G401 (cell line): ENCODE measurements around the gene STARD7. TPM values are rescaled to one million over a fixed set of nuclear protein-coding genes. Genes with fewer than 3 reads are reported as not detected.
"Not testable (repeated sequence)": the region's sequence is repeated elsewhere in the genome, so short reads cannot be mapped to it uniquely, and the experiment has no call there.

Experiments used
- DNase-seq: peaks from one replicate; pipeline ENCODE4 v3.0.0-alpha.2; 2015; ENCODE audit warnings: low spot score
- in situ Hi-C: cut with HindIII; loops from 2 replicates; pipeline ENCODE4 v1.10.0; 2016; ENCODE audit warnings: low sequenced_read_pairs, mixed read lengths
- total RNA-seq: library from RNA; depleted of rRNA; stranded (reverse); fragments of >200 nt; shearing (Covaris generic); gene quantifications from 2 replicates; pipeline ENCODE4 v1.2.3, GENCODE V29; 2014; rRNA removed

STARD7 gene, protein sequence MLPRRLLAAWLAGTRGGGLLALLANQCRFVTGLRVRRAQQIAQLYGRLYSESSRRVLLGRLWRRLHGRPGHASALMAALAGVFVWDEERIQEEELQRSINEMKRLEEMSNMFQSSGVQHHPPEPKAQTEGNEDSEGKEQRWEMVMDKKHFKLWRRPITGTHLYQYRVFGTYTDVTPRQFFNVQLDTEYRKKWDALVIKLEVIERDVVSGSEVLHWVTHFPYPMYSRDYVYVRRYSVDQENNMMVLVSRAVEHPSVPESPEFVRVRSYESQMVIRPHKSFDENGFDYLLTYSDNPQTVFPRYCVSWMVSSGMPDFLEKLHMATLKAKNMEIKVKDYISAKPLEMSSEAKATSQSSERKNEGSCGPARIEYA
- total RNA-seq = 117 and 144 TPM in 2 replicates

DNA sequence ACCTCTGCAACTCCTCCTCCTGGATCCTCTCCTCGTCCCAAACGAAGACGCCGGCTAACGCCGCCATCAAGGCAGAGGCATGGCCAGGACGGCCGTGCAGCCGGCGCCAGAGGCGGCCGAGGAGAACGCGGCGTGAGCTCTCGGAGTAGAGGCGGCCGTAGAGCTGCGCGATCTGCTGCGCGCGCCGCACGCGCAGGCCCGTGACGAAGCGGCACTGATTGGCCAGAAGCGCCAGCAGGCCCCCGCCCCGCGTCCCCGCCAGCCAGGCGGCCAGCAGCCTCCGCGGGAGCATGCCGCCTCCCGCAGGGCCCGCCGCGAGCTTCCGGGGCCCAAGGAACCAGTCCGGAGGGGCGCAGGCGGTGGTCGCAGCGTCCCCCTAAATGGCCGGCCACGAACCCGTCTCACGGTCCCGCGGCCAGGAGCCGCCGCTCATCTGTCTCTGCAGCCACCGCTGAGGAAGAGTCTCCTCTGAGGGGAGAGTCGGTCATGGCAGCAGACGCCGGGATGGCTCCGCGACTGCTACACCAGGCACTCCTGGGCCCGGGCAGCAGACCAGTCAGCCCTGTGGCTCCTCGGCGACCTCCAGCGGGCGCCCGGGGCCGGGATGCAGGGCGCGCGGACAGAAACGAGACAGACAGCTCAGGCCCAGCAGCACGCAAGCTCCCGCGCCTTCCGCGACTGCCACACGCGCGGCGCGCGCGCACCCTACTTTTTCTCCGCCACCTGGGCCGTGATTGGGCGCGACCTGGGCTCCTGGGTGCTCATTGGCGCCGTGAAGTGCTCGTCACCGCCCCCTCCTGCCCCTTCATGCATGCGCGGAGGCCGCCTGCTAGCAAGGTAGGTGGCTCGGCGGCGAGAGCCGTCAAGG, at the start of gene STARD7:
Gene STARD7, minus strand, starts transcription at position 685 of the 868 bp plus-strand sequence. Its CDS starts 393 bp downstream, at position 292.
- peak; percentile 97 for DNase-seq
- in situ Hi-C loops = no loop called here

DNA sequence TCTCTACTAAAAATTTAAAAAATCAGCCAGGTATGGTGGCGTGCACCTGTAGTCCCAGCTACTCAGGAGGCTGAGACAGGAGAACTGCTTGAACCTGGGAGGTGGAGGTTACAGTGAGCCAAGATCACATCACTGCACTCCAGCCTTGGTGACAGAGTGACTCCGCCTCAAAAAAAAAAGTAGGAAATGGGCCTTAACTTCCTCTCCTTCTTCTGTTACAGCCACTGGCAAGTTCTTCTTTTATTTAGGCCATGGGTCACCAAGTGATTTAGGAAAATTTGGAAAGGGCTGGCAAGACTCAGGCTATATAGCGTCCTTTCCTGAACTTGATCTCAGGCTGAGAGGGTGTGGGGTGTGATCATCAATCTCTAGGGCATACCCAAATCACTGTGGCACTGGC, 49.1 kb upstream of the STARD7 start:
- DNase-seq, in situ Hi-C loops: not testable (repeated sequence)

DNA sequence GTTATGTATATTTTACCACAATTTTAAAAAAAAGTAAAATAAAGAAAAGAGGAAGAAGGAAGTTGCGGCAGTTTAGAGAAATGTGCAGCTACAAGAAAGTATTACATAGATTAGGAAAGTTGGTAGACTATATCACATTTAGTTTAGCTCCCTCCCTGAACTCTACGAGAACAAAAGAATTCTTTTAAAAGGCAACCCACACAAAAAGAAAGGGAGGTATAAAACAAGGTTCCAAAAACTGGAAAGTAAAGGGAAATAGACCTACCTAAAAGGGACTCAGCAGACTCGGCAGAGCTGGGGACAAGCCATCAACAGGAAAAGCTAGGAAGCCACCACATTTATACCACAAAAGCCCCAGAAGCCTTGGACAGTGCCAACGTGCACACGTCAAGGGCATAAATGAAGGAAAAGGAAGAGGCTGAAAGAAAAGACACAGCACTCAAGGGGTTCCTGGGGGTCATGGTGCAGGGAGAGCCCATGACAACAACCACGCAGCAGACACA, 48.0 kb upstream of the STARD7 start:
- no peak for DNase-seq
- in situ Hi-C loops = no loop called here

DNA sequence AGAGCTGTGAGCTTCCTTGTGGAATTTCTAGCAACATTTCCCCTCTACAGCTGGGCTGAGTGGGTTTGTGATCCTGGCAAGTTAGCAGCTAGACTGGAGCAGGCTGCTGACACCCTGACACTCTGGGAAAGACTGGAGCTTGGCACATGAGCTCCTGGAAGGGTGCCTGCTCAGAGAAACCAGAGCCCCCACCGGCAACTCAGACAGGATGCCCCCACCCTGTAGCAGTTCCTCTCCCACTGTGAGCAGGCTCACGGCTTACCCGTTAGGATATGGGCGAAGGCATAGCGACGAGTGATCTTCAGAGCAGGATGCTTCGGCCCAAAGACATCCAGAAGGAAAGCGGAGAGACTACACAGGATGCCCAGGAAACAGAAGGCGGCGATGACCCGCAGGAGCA, 45.9 kb upstream of the STARD7 start:
- peak; percentile 42 for DNase-seq
- in situ Hi-C loops = no loop called here

DNA sequence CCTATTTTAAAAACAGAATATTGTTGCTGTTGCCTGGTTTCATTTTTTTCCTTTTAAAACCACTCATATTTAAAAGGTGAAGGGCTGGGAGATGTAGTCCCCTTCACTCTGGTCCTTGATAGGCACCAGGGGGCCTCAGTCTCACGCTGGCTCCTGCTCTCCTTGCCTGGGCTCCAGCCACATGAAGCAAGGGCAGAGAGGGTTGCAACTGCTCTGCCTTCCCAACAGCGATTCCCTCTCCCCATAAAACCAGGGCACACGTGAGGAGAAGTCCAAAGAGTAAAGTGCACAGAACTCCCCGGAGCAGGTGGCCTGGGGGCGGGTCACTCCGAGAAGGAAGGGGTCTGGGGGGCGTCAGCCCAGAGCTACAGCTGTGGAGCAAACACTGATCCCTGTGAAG, 44.4 kb upstream of the STARD7 start:
- DNase-seq = no peak
- in situ Hi-C loops = no loop called here

DNA sequence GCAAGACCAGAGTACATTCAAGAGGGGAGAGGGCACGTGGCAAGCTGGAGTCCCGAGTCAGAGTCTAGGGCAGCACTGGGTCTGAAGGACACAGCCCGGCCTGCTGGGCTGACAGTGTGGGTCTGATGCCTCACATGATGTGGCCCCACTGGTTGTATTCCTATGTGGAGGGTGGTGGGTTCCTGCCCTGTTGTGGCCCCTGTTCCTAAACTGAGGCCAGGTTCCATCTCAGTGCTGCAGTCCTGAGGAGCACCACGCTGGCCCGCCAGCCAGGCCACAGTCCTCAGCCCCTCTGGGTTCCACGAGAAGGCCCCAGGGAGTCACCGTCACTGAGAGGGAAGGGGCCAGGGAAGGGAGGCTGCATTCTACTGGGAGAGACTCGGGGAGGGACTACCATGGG, 43.9 kb upstream of the STARD7 start:
- in situ Hi-C loops = no loop called here
- no peak for DNase-seq

DNA sequence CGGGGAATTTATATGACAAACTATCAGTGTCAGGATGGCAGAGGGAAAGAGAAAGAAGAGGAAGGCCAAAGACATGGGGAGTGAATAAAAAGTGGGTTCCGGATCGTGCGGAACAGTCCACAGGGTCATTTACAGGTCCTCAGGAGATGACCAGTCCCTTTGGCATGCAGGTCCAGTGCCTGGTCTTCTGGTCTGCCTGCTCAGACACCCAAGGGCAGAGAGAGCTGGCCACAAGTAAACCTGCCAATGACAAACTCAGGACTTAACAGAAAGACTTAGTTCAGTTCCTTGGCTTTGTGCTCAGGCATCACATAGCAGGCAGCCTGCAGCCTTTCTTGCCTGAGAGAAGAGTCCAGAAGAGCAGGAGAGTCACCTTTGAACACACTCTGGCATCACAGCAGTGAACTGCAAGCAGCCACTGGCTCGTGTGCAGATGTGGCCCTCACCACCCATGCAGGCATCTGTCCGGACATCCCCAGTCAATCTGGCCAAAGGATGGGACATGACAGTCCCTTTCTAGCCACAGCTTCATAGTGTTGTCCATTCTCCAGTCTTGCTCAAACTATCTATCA, 43.2 kb upstream of the STARD7 start:
- in situ Hi-C loops = no loop called here
- DNase-seq = peak; percentile 70

DNA sequence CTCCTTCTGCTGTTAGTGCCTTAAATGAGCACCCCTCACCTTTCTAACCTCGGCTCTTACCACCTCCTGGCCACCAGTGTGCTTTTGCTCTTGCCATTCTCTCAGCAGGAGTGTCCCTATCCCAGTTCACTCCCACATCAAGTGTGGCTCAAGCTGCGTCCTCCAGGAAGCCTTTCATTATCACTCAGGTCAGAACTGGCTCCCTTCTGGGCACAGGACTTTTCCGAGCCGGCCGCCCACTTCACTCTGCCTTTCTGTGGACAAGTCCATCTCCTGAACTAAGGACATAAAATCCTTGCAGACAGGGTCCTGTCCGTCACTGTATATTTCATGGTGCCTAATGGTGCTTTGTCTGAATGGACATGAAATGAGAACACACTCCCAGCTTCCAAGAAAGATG, 41.6 kb upstream of the STARD7 start:
- in situ Hi-C loops = no loop called here

DNA sequence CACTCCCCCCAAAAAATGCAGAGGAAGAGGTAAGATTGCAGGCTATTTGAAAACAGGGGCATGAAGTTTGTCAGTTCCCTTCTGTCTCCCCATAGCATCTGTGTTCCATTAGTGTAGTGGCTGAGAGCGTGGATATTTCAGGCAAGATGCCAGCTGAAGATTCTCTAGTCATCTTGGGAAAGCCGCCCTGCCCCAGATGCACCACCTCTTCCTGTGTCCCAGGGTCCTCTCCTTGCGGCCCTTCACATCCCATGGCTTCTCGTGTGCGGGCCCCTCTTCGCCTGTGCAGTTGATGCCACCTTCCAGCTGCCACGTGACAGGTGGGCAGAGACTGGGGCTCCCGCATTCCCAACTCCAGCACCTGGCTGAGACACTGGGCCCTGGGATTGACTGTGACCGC, 41.0 kb upstream of the STARD7 start:
- peak; percentile 31 for DNase-seq
- in situ Hi-C loops = no loop called here

More for the DNA sequence above, 41.6 kb upstream of the STARD7 start:
- DNase-seq = no peak

DNA sequence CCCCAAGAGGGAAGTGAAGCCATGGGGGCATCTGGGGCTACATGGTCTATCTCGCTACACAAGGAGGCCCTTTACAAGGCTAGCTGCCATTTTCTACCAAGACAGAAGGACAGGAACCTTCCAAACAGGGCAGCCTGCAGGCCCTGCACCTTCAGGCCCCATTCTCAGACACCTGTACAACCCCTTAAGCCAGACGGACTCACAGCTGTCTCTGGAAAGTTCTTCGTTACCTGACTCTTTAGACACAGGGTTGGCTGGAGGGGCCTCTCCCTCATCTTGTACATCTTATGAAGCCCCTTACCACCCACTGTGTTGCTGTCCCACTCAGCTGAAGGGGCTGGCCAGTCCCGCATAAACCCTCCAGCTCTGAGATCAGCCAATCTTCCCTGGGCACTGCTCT, 40.0 kb upstream of the STARD7 start:
- in situ Hi-C loops = no loop called here
- no peak for DNase-seq

DNA sequence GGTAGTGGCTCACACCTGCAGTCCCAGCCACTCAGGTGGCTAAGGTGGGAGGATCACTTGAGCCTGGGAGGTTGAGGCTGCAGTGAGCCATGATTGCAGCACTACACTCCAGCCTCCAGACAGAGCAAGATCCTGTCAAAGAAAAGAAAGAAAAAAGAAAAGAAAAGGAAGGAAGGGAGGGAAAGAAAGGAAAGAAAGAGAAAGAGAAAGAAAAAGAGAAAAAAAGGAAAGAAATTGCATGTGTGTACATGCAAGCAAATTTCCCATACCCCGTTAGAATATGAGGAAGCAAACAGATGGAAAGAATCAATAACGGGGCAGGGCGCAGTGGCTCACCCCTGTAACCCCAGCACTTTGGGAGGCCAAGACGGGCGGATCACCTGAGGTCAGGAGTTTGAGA, 39.3 kb upstream of the STARD7 start:
- in situ Hi-C loops = no loop called here
- DNase-seq = no peak

DNA sequence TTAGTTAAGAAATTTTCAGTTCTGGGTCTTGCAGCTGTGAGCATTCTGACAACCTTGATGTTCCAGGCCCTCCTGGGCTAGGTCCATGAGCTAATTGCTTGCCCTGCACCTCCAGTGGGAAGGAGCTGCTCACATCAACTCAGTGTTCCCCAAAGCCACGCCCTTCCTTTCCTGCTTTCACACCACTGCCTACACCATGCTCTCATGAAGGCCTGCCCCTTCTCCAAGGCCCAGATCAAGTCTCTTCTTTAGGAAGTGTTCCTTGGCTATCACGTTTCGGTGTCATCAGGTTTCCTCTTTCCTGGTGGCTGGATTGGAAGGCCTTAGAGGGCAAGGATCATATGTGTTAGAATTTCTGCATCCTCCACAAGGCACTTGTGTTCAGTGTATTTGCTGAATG, 38.4 kb upstream of the STARD7 start:
- in situ Hi-C loops = no loop called here
- DNase-seq = no peak

DNA sequence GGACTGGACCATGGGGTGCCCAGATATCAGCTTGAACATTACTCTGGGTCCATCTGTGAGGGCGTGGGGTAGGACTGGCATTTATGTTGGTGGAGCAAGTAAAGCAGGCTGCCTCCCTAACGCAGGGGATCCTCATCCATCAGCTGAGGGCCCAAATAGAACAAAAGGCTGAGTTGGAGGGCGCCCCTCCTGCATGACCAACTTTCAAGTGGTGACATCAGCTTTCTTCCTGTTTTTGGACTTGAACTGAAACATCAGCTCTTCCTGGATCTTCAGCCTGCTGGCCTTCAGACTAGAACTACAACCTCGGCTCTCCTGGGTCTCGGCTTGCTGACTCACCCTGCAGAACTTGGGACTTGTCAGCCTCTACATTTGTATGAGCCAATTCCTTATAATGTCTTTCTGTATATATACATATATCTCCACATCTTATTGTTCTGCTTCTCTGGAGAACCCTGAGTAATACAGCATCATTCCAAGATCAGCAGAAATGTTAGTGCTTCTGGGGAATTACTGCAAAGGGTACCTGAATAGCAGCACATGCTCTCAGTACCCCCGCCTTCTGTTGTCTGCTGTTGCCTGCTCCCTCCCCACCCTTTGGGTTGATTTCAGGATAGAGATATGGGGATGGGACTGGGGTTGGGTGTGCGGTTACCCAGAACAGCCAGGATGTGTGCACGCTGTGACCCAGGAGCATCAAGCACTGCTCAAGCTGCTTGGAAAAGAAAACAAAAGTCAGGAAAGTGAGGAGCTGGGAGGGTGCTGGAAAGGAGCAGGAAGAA, 37.2 kb upstream of the STARD7 start:
- DNase-seq = no peak
- in situ Hi-C loops = no loop called here

DNA sequence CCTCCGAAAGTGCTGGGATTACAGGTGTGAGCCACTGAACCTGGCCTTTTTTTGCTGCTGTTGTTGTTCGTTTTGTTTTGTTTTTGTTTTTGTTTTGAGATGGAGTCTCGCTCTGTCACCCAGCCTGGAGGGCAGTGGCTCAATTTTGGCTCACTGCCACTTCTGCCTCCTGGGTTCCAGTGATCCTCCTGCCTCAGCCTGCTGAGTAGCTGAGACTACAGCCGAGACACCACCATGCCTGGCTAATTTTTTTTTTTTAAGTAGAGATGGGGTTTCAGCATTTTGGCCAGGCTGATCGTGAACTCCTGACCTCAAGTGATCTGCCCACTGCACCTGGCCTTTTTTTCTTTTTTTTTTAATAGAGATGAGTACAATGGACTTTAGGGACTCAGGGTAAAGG, 35.2 kb upstream of the STARD7 start:
- in situ Hi-C loops = no loop called here
- DNase-seq = no peak

DNA sequence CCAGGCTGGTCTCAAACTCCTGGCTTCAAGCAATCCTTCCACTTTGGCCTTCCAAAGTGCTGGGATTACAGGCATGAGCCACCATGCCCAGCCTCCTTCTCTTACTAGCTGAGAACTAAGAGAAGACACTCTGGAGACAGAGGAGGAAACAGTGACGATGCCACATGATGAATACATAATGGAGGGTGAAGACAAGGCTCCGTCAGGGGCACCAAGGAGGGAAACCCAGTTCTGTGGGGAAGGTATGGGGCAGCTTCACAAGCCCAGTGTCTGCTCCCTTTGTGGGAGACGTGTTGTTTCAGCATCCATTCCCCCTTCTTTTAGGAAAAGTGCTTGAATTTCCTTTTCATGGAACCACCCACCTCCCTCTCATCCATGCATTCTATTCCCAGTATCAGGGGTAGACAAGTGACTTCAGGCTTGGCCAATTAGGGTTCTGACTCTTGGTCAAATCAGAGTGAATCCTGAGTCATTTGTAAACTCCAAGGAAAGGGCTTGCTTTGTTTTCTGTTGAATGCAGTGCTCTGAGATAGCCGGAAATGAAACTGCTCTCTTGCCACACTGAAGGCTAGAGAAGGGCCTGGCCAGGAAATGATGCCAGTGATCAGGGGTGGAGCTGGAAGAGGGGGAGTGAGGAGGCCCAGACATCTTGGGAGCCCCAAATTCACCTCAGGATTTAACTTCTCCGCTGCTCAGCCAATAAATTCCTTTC, 33.4 kb upstream of the STARD7 start:
- DNase-seq = no peak
- in situ Hi-C loops = no loop called here

DNA sequence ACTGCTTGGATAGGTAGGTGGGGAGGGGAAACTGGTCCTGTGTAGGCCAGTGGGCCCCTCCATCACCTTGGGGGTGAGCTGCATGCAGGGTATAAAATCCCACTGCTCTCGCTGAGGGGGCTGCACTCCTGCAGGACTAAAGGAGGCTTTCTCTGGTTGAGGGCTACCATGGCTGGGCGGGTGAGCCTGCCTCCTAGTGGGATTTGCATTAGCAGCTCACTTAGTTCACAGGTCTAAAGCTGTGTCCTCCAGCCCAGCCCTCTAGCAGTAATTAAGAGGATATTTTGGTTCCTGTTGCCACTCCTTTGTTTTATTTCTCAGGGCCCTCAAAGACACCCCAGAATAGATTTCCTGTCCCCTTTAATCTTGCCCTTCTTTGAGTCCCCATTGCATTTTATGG, 32.6 kb upstream of the STARD7 start:
- no peak for DNase-seq
- in situ Hi-C loops = no loop called here

DNA sequence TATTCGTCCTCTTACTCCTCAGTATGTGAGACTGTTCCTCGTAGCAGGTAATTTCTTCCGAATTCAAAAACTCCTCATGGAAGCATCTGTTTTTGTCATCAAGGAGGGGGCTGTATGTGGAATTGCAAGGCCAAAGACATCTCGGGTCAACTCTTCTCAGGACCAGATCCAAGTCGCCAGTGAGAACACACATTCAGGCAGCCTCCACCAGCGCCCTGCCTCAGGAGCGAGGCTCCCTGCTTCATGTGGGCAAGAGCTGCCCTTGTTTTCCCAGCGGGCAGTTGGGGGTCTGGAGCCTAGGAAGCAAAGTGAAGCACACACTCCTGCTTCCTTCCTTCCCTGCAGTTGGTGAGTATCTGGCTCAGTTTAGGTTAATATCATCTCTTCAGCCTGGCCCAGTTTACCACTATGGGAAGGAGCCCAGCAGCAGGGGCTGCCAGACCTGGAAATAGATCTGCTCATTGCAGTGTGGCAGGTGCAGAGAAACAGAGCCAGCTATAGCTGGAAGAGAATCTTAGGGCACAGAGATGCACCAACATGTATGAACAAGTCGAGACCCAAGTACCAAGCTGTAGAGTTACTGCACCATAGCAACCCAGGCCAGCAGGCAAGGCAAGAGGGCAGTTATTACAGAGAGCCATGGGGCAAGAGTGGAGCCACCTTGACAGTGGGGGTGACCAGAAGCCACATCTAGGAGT, 31.9 kb upstream of the STARD7 start:
- in situ Hi-C loops = no loop called here
- peak; percentile 95 for DNase-seq

DNA sequence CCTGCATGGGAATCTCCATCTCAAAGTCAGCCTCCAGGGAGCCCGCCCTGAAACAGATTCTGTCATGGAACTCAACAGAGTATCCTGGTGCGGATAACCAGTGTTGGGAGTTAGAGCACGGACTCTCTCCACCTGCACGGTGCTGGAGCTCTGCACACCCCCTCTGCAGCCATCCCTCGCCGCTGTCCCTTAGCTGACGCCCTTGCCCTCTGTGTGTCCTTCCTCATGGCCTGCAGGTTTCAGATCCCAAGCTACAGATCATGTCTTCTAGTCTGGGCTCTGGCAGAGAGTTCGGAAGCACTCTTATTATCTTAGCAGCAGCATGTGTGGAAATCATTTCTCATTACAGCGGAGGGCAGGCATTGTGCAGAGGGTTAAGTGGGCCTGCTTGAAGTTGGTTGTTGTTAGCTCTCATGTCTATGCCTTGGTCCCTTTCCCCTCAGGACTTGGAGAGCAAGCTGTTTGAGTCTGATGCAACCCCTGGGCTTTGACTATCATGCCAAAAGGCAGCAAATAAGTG, 31.2 kb upstream of the STARD7 start:
- no peak for DNase-seq
- in situ Hi-C loops = no loop called here
